HepG2 (cell line): ENCODE measurements around the gene RPS15A. TPM values are rescaled to one million over a fixed set of nuclear protein-coding genes. Genes with fewer than 3 reads are reported as not detected.

ENCODE experiments used
- CBX5 ChIP-seq: sonication (generic); formaldehyde crosslinking; IDR thresholded peaks from 2 replicates; pipeline ENCODE4 v1.4.0; 2020; ENCODE audit warnings: missing genetic modification reagents, borderline replicate concordance
- CREM ChIP-seq, 2 experiments: sonication (generic) in 1 of 2; formaldehyde crosslinking in 1 of 2; IDR thresholded peaks; 2 replicates each; pipeline versions ENCODE4 v1.4.0 to v1.6.1; 2016 to 2020; ENCODE audit warnings: antibody characterized with exemption in 1 of 2, mild to moderate bottlenecking in 1 of 2, missing genetic modification reagents in 1 of 2
- ESRRA ChIP-seq: sonication (generic); formaldehyde crosslinking; IDR thresholded peaks from 2 replicates; pipeline ENCODE4 v1.5.1; 2020; ENCODE audit warnings: mild to moderate bottlenecking, low read depth, missing genetic modification reagents
- FOXK1 ChIP-seq: sonication (generic); formaldehyde crosslinking; IDR thresholded peaks from 2 replicates; pipeline ENCODE4 v1.4.0; 2020; ENCODE audit warnings: low read depth, missing genetic modification reagents, borderline replicate concordance
- HOXA9 ChIP-seq: sonication (generic); formaldehyde crosslinking; IDR thresholded peaks from 2 replicates; pipeline ENCODE4 v1.8.1; 2022; ENCODE audit warnings: missing genetic modification reagents, mild to moderate bottlenecking, moderate library complexity, borderline replicate concordance
- KDM4B ChIP-seq: sonication (generic); formaldehyde crosslinking; IDR thresholded peaks from 2 replicates; pipeline ENCODE4 v1.4.0; 2020; ENCODE audit warnings: missing genetic modification reagents
- KDM5A ChIP-seq: fragments of 200-600 bp; sonication (generic); IDR thresholded peaks from 2 replicates; pipeline ENCODE4 v1.7.0; 2018; ENCODE audit warnings: antibody characterized with exemption, mild to moderate bottlenecking, low read length, borderline replicate concordance
- KDM6A ChIP-seq: IDR thresholded peaks from 2 replicates; pipeline ENCODE4 v1.6.1; 2016; ENCODE audit warnings: low read depth
- POGZ ChIP-seq: sonication (generic); formaldehyde crosslinking; IDR thresholded peaks from 2 replicates; pipeline ENCODE4 v1.4.0; 2020; ENCODE audit warnings: mild to moderate bottlenecking, missing genetic modification reagents
- RFX3 ChIP-seq: IDR thresholded peaks from 2 replicates; pipeline ENCODE4 v1.6.1; 2016; ENCODE audit warnings: missing biosample characterization, missing genetic modification reagents
- SMAD9 ChIP-seq: sonication (generic); formaldehyde crosslinking; IDR thresholded peaks from 2 replicates; pipeline ENCODE4 v1.5.1; 2020; ENCODE audit warnings: mild to moderate bottlenecking, missing genetic modification reagents
- TBX2 ChIP-seq: sonication (generic); formaldehyde crosslinking; IDR thresholded peaks from 2 replicates; pipeline ENCODE4 v1.5.0; 2020; ENCODE audit warnings: missing genetic modification reagents, mild to moderate bottlenecking, borderline replicate concordance
- ZNF136 ChIP-seq: sonication (generic); formaldehyde crosslinking; IDR thresholded peaks from 2 replicates; pipeline ENCODE4 v1.8.1; 2022; ENCODE audit warnings: low read depth, mild to moderate bottlenecking, moderate library complexity, missing genetic modification reagents
- ZNF251 ChIP-seq: sonication (generic); formaldehyde crosslinking; IDR thresholded peaks from 2 replicates; pipeline ENCODE4 v1.9.0; 2021; ENCODE audit warnings: mild to moderate bottlenecking, missing genetic modification reagents
- ZNF530 ChIP-seq: sonication (generic); formaldehyde crosslinking; IDR thresholded peaks from 2 replicates; pipeline ENCODE4 v1.5.0; 2020; ENCODE audit warnings: low read depth, mild to moderate bottlenecking, missing genetic modification reagents
- ZNF567 ChIP-seq: sonication (generic); formaldehyde crosslinking; IDR thresholded peaks from 2 replicates; pipeline ENCODE4 v1.8.1; 2023; ENCODE audit warnings: mild to moderate bottlenecking, missing genetic modification reagents, borderline replicate concordance
- ZNF788 ChIP-seq: sonication (generic); formaldehyde crosslinking; IDR thresholded peaks from 2 replicates; pipeline ENCODE4 v1.5.0; 2020; ENCODE audit warnings: mild to moderate bottlenecking, missing genetic modification reagents, borderline replicate concordance
- ZNF792 ChIP-seq: IDR thresholded peaks from 2 replicates; pipeline ENCODE4 v1.6.1; 2016
- polyA plus RNA-seq, 8 experiments: library from polyadenylated mRNA; depleted of rRNA in 3 of 8; stranded (reverse) in 7 of 8; unstranded in 1 of 8; fragments of >200 nt; fragmentation: Illumina TruSeq in 4 of 8; extraction: Trizol in 4 of 8; gene quantifications; 2 replicates each; pipeline versions ENCODE4 v1.2.1 to v1.2.3, GENCODE V29; 2011 to 2016; ENCODE audit warnings: low read depth in 4 of 8, missing spikeins in 1 of 8, mixed read lengths in 1 of 8; ENCODE audit not compliant: insufficient read depth in 1 of 8
- total RNA-seq, 5 experiments: library from RNA; depleted of rRNA; stranded (reverse); fragments of >200 nt; fragmentation: Illumina TruSeq; extraction: Trizol; gene quantifications; 2 replicates each; pipeline ENCODE4 v1.2.3, GENCODE V29; 2016; ENCODE audit warnings: low read depth in 1 of 5
- TF ChIP-seq, protein P1 (sequence below): sonication (generic); formaldehyde crosslinking; IDR thresholded peaks from 2 replicates; pipeline ENCODE4 v1.5.0; 2020; ENCODE audit warnings: mild to moderate bottlenecking, missing genetic modification reagents
- TF ChIP-seq, protein P2 (sequence below): sonication (generic); formaldehyde crosslinking; IDR thresholded peaks from 2 replicates; pipeline ENCODE4 v1.8.0; 2022; ENCODE audit warnings: missing genetic modification reagents, mild to moderate bottlenecking, inconsistent platforms, borderline replicate concordance
- TF ChIP-seq, protein P3 (sequence below): sonication (generic); formaldehyde crosslinking; IDR thresholded peaks from 2 replicates; pipeline ENCODE4 v1.4.0; 2020; ENCODE audit warnings: low read depth, mild to moderate bottlenecking, missing genetic modification reagents
- TF ChIP-seq, protein P4 (sequence below): sonication (generic); formaldehyde crosslinking; IDR thresholded peaks from 2 replicates; pipeline ENCODE4 v1.8.1; 2023; ENCODE audit warnings: missing genetic modification reagents, inconsistent platforms, borderline replicate concordance

Gene RPS15A
- total and polyA plus RNA-seq, 2 of the 13 experiments (the other 11 are each of a cell fraction or from before 2014, with no cell fraction given) = 5,489 to 9,457 TPM

DNA sequence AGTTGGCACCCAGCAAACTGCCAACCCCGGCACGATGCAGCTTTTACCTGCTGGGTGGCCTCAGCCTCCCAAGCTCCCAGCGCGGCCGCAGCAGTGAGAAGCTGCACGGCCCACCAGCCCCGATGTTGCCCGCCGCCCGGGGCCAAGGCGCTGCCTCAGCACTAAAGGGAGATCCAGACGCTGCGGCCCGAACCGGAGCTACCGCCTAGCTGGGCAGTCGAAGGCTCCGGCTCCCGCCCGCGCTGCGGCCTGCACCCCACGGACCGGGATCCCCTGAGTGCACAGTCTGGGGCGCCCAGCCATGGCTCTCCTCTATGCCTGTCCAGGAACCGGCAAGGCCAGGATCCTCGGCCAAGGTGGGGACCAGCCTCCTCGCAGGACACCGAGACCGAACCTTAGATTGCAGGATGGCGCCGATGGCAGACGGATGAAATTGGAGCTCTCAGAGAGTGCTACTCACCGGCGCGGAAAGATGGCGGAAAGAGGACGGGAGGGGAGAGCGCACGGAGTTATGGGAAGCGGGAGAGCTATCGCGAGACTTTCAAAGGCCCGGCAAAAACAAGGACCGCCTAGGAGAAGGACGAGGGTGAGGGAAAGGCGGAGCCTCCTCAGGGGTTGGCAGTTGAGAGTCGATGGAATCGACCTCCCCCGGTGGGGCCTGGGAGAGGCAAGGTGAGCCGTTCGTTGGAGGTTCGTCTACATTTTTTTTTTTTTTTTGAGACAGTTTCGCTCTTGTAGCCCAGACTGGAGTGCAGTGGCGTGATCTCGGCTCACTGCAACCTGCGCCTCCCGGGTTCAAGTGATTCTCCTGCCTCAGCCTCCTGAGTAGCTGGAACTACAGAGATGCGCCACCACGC, at the start of gene RPS15A (continued):
- TF ChIP-seq, protein P1, sequence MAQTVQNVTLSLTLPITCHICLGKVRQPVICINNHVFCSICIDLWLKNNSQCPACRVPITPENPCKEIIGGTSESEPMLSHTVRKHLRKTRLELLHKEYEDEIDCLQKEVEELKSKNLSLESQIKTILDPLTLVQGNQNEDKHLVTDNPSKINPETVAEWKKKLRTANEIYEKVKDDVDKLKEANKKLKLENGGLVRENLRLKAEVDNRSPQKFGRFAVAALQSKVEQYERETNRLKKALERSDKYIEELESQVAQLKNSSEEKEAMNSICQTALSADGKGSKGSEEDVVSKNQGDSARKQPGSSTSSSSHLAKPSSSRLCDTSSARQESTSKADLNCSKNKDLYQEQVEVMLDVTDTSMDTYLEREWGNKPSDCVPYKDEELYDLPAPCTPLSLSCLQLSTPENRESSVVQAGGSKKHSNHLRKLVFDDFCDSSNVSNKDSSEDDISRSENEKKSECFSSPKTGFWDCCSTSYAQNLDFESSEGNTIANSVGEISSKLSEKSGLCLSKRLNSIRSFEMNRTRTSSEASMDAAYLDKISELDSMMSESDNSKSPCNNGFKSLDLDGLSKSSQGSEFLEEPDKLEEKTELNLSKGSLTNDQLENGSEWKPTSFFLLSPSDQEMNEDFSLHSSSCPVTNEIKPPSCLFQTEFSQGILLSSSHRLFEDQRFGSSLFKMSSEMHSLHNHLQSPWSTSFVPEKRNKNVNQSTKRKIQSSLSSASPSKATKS (CRISPR knock-in tag) = no peak
- TF ChIP-seq KDM4B (CRISPR knock-in tag) = peak; percentile 99
- peak; percentile 99; the same call in 1 of the 2 replicates for TF ChIP-seq ZNF136
- peak; percentile 85; the same call in 1 of the 2 replicates for TF ChIP-seq ZNF530 (CRISPR knock-in tag)
- TF ChIP-seq, protein P2, sequence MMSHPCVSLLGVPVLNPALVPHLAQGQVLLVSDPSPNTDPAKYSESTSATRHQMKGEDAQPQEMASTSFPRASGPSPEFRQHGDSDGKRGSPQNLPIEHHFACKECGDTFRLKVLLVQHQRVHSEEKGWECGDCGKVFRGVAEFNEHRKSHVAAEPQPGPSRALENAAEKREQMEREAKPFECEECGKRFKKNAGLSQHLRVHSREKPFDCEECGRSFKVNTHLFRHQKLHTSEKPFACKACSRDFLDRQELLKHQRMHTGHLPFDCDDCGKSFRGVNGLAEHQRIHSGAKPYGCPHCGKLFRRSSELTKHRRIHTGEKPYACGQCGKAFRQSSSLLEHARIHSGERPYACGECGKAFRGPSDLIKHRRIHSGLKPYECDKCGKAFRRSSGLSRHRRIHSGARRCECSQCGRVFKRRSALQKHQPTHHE = peak; percentile 99
- peak; percentile 95 for TF ChIP-seq ZNF792 (CRISPR knock-in tag)
- peak; percentile 98; the same call in 1 of the 2 replicates for TF ChIP-seq ZNF567
- TF ChIP-seq TBX2 (CRISPR knock-in tag) = peak; percentile 95
- TF ChIP-seq POGZ = peak; percentile 98
- TF ChIP-seq KDM5A = peak; percentile 92
- peak; percentile 16; the same call in 1 of the 2 replicates for TF ChIP-seq KDM6A (CRISPR knock-in tag)
- peak; percentile 90; the same call in 1 of the 2 replicates for TF ChIP-seq CBX5 (CRISPR knock-in tag)
- TF ChIP-seq, protein P3, sequence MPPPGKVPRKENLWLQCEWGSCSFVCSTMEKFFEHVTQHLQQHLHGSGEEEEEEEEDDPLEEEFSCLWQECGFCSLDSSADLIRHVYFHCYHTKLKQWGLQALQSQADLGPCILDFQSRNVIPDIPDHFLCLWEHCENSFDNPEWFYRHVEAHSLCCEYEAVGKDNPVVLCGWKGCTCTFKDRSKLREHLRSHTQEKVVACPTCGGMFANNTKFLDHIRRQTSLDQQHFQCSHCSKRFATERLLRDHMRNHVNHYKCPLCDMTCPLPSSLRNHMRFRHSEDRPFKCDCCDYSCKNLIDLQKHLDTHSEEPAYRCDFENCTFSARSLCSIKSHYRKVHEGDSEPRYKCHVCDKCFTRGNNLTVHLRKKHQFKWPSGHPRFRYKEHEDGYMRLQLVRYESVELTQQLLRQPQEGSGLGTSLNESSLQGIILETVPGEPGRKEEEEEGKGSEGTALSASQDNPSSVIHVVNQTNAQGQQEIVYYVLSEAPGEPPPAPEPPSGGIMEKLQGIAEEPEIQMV (CRISPR knock-in tag) = peak; percentile 95
- peak; percentile 64; the same call in 1 of the 2 replicates for TF ChIP-seq ESRRA (CRISPR knock-in tag)
- TF ChIP-seq, protein P4, sequence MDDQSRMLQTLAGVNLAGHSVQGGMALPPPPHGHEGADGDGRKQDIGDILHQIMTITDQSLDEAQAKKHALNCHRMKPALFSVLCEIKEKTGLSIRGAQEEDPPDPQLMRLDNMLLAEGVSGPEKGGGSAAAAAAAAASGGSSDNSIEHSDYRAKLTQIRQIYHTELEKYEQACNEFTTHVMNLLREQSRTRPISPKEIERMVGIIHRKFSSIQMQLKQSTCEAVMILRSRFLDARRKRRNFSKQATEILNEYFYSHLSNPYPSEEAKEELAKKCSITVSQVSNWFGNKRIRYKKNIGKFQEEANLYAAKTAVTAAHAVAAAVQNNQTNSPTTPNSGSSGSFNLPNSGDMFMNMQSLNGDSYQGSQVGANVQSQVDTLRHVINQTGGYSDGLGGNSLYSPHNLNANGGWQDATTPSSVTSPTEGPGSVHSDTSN (CRISPR knock-in tag) = peak; percentile 80; the same call in 1 of the 2 replicates
- peak; percentile 87; the same call in 1 of the 2 replicates for TF ChIP-seq ZNF251
- TF ChIP-seq CREM (IDR thresholded peaks at IDR 0.05) = peak; percentile 86
- peak; percentile 27; the same call in 1 of the 2 replicates for TF ChIP-seq CREM (CRISPR knock-in tag; IDR thresholded peaks at IDR 0.05)
- peak; percentile 94 for TF ChIP-seq FOXK1
- TF ChIP-seq ZNF788 (CRISPR knock-in tag) = peak; percentile 96; the same call in 1 of the 2 replicates
- no peak for TF ChIP-seq RFX3 (CRISPR knock-in tag)
- peak; percentile 97 for TF ChIP-seq SMAD9 (CRISPR knock-in tag)
- TF ChIP-seq HOXA9 (CRISPR knock-in tag) = peak; percentile 95; the same call in 1 of the 2 replicates
